Measurements from ENCODE around the gene CLEC1A.

Gene CLEC1A

GRCh38 chr12:10111451-10111850 is 12.7 kb upstream of the CLEC1A start:
- Histone ChIP-seq H3K9ac (ENCODE audit: low read depth, low read length) (no peak overlapping the region), H3K4me1 (ENCODE audit: insufficient read depth, low read length) (no peaks in the 10 kb centered on the region), H3K36me3 (ENCODE audit: insufficient read depth, low read length) (no peaks in the 10 kb centered on the region), H4K20me1 (ENCODE audit: insufficient read depth, low read length) (no peaks in the 10 kb centered on the region), H3K9me3 (ENCODE audit: insufficient read depth, low read length, severe bottlenecking) (no peaks in the 10 kb centered on the region), H3K79me2 (ENCODE audit: insufficient read depth, low read length) (no peaks in the 10 kb centered on the region), H3K27ac (ENCODE audit: low read length) (no peak overlapping the region), H3K27me3 (ENCODE audit: insufficient read depth, low read length, poor library complexity) (no peaks in the 10 kb centered on the region), H3K4me3 (ENCODE audit: low read depth in 1 of 2, low read length in 2 of 2) (no peak overlapping the region), H2AFZ (ENCODE audit: low read depth, low read length) (no peak overlapping the region), H3K4me2 (ENCODE audit: insufficient read depth, low read length) (no peak overlapping the region)
- DNase-seq, result no peak
- ATAC-seq (ENCODE audit: insufficient read depth, low read depth), result no peak
- TF ChIP-seq EZH2 (IDR thresholded peaks at IDR 0.05; ENCODE audit: borderline replicate concordance, low read depth, low read length, severe bottlenecking) (no peak), CTCF (IDR thresholded peaks at IDR 0.05; ENCODE audit: borderline replicate concordance, extremely low read depth, low read length, poor library complexity, severe bottlenecking) (no peak)

DNA sequence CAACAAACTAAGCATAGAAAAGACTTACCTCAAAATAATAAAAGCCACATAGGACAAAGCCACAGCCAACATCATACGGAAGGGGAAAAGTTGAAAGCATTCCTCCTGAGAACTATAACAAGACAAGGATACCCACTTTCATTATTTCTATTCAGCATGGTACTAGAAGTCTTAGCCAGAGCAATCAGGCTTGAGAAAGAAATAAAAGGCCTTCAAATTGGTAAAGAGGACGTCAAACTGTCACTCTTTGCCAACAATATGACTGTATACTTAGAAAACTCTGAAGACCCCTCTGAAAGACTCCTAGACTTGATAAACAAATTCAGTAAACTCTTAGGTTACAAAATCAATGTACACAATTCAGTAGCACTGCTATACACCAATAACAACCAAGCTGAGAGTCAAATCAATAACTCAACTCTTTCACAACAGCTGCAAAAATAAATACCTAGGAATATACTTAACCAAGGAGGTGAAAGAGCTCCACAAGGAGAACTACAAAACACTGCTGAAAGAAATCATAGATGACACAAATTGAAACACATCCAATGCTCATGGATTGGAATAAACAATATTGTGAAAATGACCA is 11.6 kb upstream of the CLEC1A start:
- Histone ChIP-seq H3K79me2 (ENCODE audit: insufficient read depth, low read length) (no peaks in the 10 kb centered on the region), H3K9me3 (ENCODE audit: insufficient read depth, low read length, severe bottlenecking) (no peaks in the 10 kb centered on the region), H3K27ac (ENCODE audit: low read length) (no peak overlapping the region), H3K4me2 (ENCODE audit: insufficient read depth, low read length) (no peak overlapping the region), H4K20me1 (ENCODE audit: insufficient read depth, low read length) (no peaks in the 10 kb centered on the region), H3K36me3 (ENCODE audit: insufficient read depth, low read length) (no peaks in the 10 kb centered on the region), H3K27me3 (ENCODE audit: insufficient read depth, low read length, poor library complexity) (no peaks in the 10 kb centered on the region), H3K9ac (ENCODE audit: low read depth, low read length) (no peak overlapping the region), H3K4me1 (ENCODE audit: insufficient read depth, low read length) (no peaks in the 10 kb centered on the region), H3K4me3 (ENCODE audit: low read depth in 1 of 2, low read length in 2 of 2) (no peak overlapping the region), H2AFZ (ENCODE audit: low read depth, low read length) (no peak overlapping the region)
- ATAC-seq (ENCODE audit: insufficient read depth, low read depth) (no peak), DNase-seq (no peak)
- TF ChIP-seq EZH2 (IDR thresholded peaks at IDR 0.05; ENCODE audit: borderline replicate concordance, low read depth, low read length, severe bottlenecking) (no peak), CTCF (IDR thresholded peaks at IDR 0.05; ENCODE audit: borderline replicate concordance, extremely low read depth, low read length, poor library complexity, severe bottlenecking) (no peak)

GRCh38 chr12:10102322-10102721 is 3.5 kb upstream of the CLEC1A start:
- no peaks in the 10 kb centered on the region for H3K9me3 ChIP-seq (ENCODE audit: insufficient read depth, low read length, severe bottlenecking)
- TF ChIP-seq CTCF (IDR thresholded peaks at IDR 0.05; ENCODE audit: borderline replicate concordance, extremely low read depth, low read length, poor library complexity, severe bottlenecking) (no peak), EZH2 (IDR thresholded peaks at IDR 0.05; ENCODE audit: borderline replicate concordance, low read depth, low read length, severe bottlenecking) (no peak)
- H3K27me3 ChIP-seq (ENCODE audit: insufficient read depth, low read length, poor library complexity), result peaks cover 16% of the 10 kb centered on the region
- no peak overlapping the region for H3K4me3 ChIP-seq (ENCODE audit: low read depth in 1 of 2, low read length in 2 of 2)
- H2AFZ ChIP-seq (ENCODE audit: low read depth, low read length), result no peak overlapping the region
- ATAC-seq (ENCODE audit: insufficient read depth, low read depth), result no peak
- H3K4me1 ChIP-seq (ENCODE audit: insufficient read depth, low read length), result no peaks in the 10 kb centered on the region
- no peak overlapping the region for H3K9ac ChIP-seq (ENCODE audit: low read depth, low read length)
- H3K27ac ChIP-seq (ENCODE audit: low read length), result no peak overlapping the region
- H3K4me2 ChIP-seq (ENCODE audit: insufficient read depth, low read length), result no peak overlapping the region
- no peaks in the 10 kb centered on the region for H3K36me3 ChIP-seq (ENCODE audit: insufficient read depth, low read length)
- no peaks in the 10 kb centered on the region for H3K79me2 ChIP-seq (ENCODE audit: insufficient read depth, low read length)
- H4K20me1 ChIP-seq (ENCODE audit: insufficient read depth, low read length), result no peaks in the 10 kb centered on the region
- DNase-seq, result no peak

All from DND-41 (cell line).